Muscle of leg (tissue), 9 donors: Measurements from ENCODE around the gene RAD51AP1. TPM values are rescaled to one million over a fixed set of nuclear protein-coding genes. Genes with fewer than 3 reads are reported as not detected.

Source experiments
- polyA plus RNA-seq, 8 donors: library from polyadenylated mRNA; unstranded; fragments of 120-200 nt; gene quantifications; one replicate each; pipeline versions ENCODE4 v1.2.1 to v1.2.3, GENCODE V29; 2013; ENCODE audit warnings: inconsistent platforms in 1 of 8, low replicate concordance in 1 of 8; ENCODE audit not compliant: insufficient read length in 8 of 8, insufficient read depth in 1 of 8
- total RNA-seq: library from RNA; stranded (reverse); fragments of 120-200 nt; gene quantifications from one replicate; pipeline ENCODE4 v1.2.4, GENCODE V29; 2013

The RAD51AP1 gene
- total and polyA plus RNA-seq, 9 donors: 9.3 to 19.3 (median 11.7) TPM

Other genes starting within 250 kb of the RAD51AP1 start
- gene TIGAR, start 217.7 kb upstream of the RAD51AP1 start, total RNA-seq: 3.1 TPM
- gene TIGAR, start 217.7 kb upstream of the RAD51AP1 start, polyA plus RNA-seq: 10 to 100 TPM in 1 of 8 donors, 1 to 10 TPM in 7; 4.9 to 10.4 (median 7.9) TPM
- gene FGF23, start 159.2 kb upstream of the RAD51AP1 start, total RNA-seq: 0.04 TPM
- under 1 TPM in 7 of 8 donors, not detected in 1; 0.05 to 0.31 (median 0.16) TPM for gene FGF23, start 159.2 kb upstream of the RAD51AP1 start, polyA plus RNA-seq
- gene FGF6, start 93.1 kb upstream of the RAD51AP1 start, total RNA-seq: 24.7 TPM
- 10 to 100 TPM; 18.3 to 54.4 (median 30.2) TPM for gene FGF6, start 93.1 kb upstream of the RAD51AP1 start, polyA plus RNA-seq
- gene DYRK4, start 23.3 kb downstream of the RAD51AP1 start, total RNA-seq: 30.4 TPM
- gene DYRK4, start 23.3 kb downstream of the RAD51AP1 start, polyA plus RNA-seq: 10 to 100 TPM; 13.5 to 22.8 (median 16.1) TPM
- 0.35 TPM for gene AKAP3, start 110.2 kb downstream of the RAD51AP1 start, total RNA-seq
- 1 to 10 TPM in 1 of 8 donors, under 1 TPM in 7; 0.39 to 1.1 (median 0.81) TPM for gene AKAP3, start 110.2 kb downstream of the RAD51AP1 start, polyA plus RNA-seq
- 112 TPM for gene NDUFA9, start 110.2 kb downstream of the RAD51AP1 start, total RNA-seq
- 10 to 100 TPM; 75.2 to 87.6 (median 78.5) TPM for gene NDUFA9, start 110.2 kb downstream of the RAD51AP1 start, polyA plus RNA-seq
- gene GALNT8, start 181.5 kb downstream of the RAD51AP1 start, total RNA-seq: 5.5 TPM
- gene GALNT8, start 181.5 kb downstream of the RAD51AP1 start, polyA plus RNA-seq: 1 to 10 TPM; 4.8 to 9.6 (median 7.0) TPM